ENCODE data around the gene PKD1.

GRCh38 chr16:2173366-2173765 is 37.7 kb upstream of the PKD1 start:
- TF ChIP-seq CTCF (IDR thresholded peaks at IDR 0.05 in 4 of 5, conservative IDR thresholded peaks at IDR 0.05 in 1 of 5) (no peak), POLR2A (IDR thresholded peaks at IDR 0.05) (no peak)
